T-cell (primary cell): Measurements from ENCODE around the gene C1orf159. TPM values are rescaled to one million over a fixed set of nuclear protein-coding genes. Genes with fewer than 3 reads are reported as not detected.

Experiments used
- ATAC-seq, 4 experiments: fragments of 200-7000 bp in 3 of 4; fragments of 150-1000 bp in 1 of 4; cut with Tn5 transposase; replicated peaks in 1 of 4; 1 replicate in 3 of 4; 2 replicates in 1 of 4; pipeline ENCODE4 v1.10.0; 2021; ENCODE audit warnings: moderate library complexity in 3 of 4, mild to moderate bottlenecking in 2 of 4, moderate number of reproducible peaks in 1 of 4
- CTCF ChIA-PET, 2 donors: fragments of 300-600 bp; sonication (Branson Sonifier 250); formaldehyde crosslinking; loops; one replicate each; lab custom pipeline; 2022; ENCODE audit warnings: antibody characterized with exemption in 2 of 2; lab: Charles Lee
- POLR2A ChIA-PET, 2 donors: fragments of 300-600 bp; sonication (Branson Sonifier 250); formaldehyde crosslinking; loops; one replicate each; lab custom pipeline; 2022; ENCODE audit warnings: antibody characterized with exemption in 2 of 2; lab: Charles Lee
- DNase-seq, 35 experiments: peaks; one replicate each; pipeline versions ENCODE4 v3.0.0 to v3.0.0-alpha.2; 2013 to 2023
- H3K27ac ChIP-seq: one replicate; pipeline ENCODE4 v1.5.1; 2013; ENCODE audit warnings: low read length
- H3K27me3 ChIP-seq, 2 experiments: replicated peaks in 1 of 2; 1 replicate in 1 of 2; 2 replicates in 1 of 2; pipeline versions ENCODE4 v1.6.1 to v1.7.0; 2013; ENCODE audit warnings: low read length in 1 of 2, mixed read lengths in 1 of 2; ENCODE audit not compliant: control insufficient read depth in 2 of 2, insufficient read depth in 2 of 2; ENCODE audit errors: extremely low read depth in 1 of 2
- H3K36me3 ChIP-seq, 2 donors: 1 replicate in 1 of 2; 2 replicates in 1 of 2; pipeline versions ENCODE4 v1.6.1 to v1.7.0; 2013; ENCODE audit warnings: low read length in 1 of 2; ENCODE audit not compliant: control insufficient read depth in 2 of 2, insufficient read depth in 1 of 2; ENCODE audit errors: extremely low read depth in 1 of 2
- H3K4me1 ChIP-seq, 2 experiments: 1 replicate in 1 of 2; 2 replicates in 1 of 2; pipeline versions ENCODE4 v1.6.1 to v1.7.0; 2013; ENCODE audit warnings: low read length in 2 of 2, mixed read lengths in 1 of 2; ENCODE audit not compliant: insufficient read depth in 2 of 2, control insufficient read depth in 1 of 2; ENCODE audit errors: extremely low read depth in 1 of 2
- H3K4me3 ChIP-seq, 2 donors: 1 replicate in 1 of 2; 2 replicates in 1 of 2; pipeline versions ENCODE4 v1.5.1 to v1.7.0; 2013; ENCODE audit warnings: mild to moderate bottlenecking in 2 of 2, low read length in 1 of 2, moderate library complexity in 1 of 2; ENCODE audit not compliant: control insufficient read depth in 1 of 2; ENCODE audit errors: extremely low read depth in 1 of 2
- H3K9me3 ChIP-seq: 2 replicates; pipeline ENCODE4 v1.7.0; 2013
- H3K27ac Mint-ChIP-seq, 2 donors: one replicate each; pipeline ENCODE4 v1.8.0; 2020 to 2021; ENCODE audit warnings: mild to moderate bottlenecking in 2 of 2, mixed read lengths in 2 of 2
- H3K27me3 Mint-ChIP-seq, 2 donors: one replicate each; pipeline ENCODE4 v1.8.0; 2021 to 2022; ENCODE audit warnings: mixed read lengths in 2 of 2
- H3K36me3 Mint-ChIP-seq: one replicate; pipeline ENCODE4 v1.8.0; 2021; ENCODE audit warnings: mixed read lengths
- H3K4me1 Mint-ChIP-seq, 3 donors: one replicate each; pipeline ENCODE4 v1.8.0; 2020 to 2022; ENCODE audit warnings: mixed read lengths in 3 of 3, mild to moderate bottlenecking in 1 of 3
- H3K4me3 Mint-ChIP-seq, 3 donors: one replicate each; pipeline ENCODE4 v1.8.0; 2020 to 2022; ENCODE audit warnings: mild to moderate bottlenecking in 3 of 3, mixed read lengths in 3 of 3, moderate library complexity in 3 of 3
- H3K9me3 Mint-ChIP-seq, 3 donors: one replicate each; pipeline ENCODE4 v1.8.0; 2020 to 2022; ENCODE audit warnings: mixed read lengths in 3 of 3
- WGBS: methylation state at CpG from one replicate; pipeline ENCODE4 v1.1.5; 2013; ENCODE audit warnings: missing lambda C conversion rate; ENCODE audit not compliant: insufficient coverage; 5-methylcytosine and 5-hydroxymethylcytosine counted together
- total RNA-seq, 35 experiments: library from RNA in 6 of 35; stranded (reverse) in 6 of 35; fragments of 120-200 nt in 1 of 35; gene quantifications; one replicate each; pipeline versions ENCODE4 v1.2.1 to v1.2.4 and lab custom pipeline; 2013 to 2026

Gene C1orf159
- total RNA-seq, 5 donors from 2014 or later (not counting 1 experiment from before 2014, with no cell fraction given) = 20.4 to 37.7 (median 22.5) TPM

GRCh38 chr1:1045129-1045528 is 70.8 kb downstream of the C1orf159 start:
- ATAC-seq = no peak
- H3K9me3 Mint-ChIP-seq = no peaks in the 10 kb centered on the region
- no peak overlapping the region for H3K27ac Mint-ChIP-seq

GRCh38 chr1:1044455-1045078 is 71.3 kb downstream of the C1orf159 start:
- H3K36me3 ChIP-seq = no peaks in the 10 kb centered on the region
- no peaks in the 10 kb centered on the region for H3K9me3 ChIP-seq
- no peak overlapping the region for H3K4me3 Mint-ChIP-seq
- H3K4me1 Mint-ChIP-seq = peaks cover 3 to 5% (median 3%) of the 10 kb centered on the region in 3 donors
- no peak overlapping the region for H3K27ac ChIP-seq
- DNase-seq (no peak), ATAC-seq (no peak)
- no peaks in the 10 kb centered on the region for H3K36me3 Mint-ChIP-seq
- no peaks in the 10 kb centered on the region for H3K9me3 Mint-ChIP-seq
- no peaks in the 10 kb centered on the region for H3K27me3 Mint-ChIP-seq
- H3K4me1 ChIP-seq = peaks cover 0 to 11% of the 10 kb centered on the region in 2 experiments
- POLR2A ChIA-PET = no interaction called here
- peaks cover 0 to 5% of the 10 kb centered on the region in 2 experiments for H3K27me3 ChIP-seq
- CTCF ChIA-PET = no interaction called here
- no peak overlapping the region for H3K4me3 ChIP-seq
- no peak overlapping the region for H3K27ac Mint-ChIP-seq
- WGBS = 88% methylated on average over 30 of the region's 34 CpGs

More at GRCh38 chr1:1045129-1045528, 70.8 kb downstream of the C1orf159 start:
- 94% methylated on average over 20 of the region's 23 CpGs for WGBS
- no peak overlapping the region for H3K4me3 ChIP-seq
- Mint-ChIP-seq H3K4me3 (no peak overlapping the region), H3K36me3 (no peaks in the 10 kb centered on the region), H3K27me3 (no peaks in the 10 kb centered on the region), H3K4me1 (peaks cover 0 to 1% (median 0%) of the 10 kb centered on the region in 3 donors)
- no peaks in the 10 kb centered on the region for H3K9me3 ChIP-seq
- H3K27me3 ChIP-seq = no peaks in the 10 kb centered on the region
- H3K36me3 ChIP-seq = no peaks in the 10 kb centered on the region
- POLR2A ChIA-PET = no interaction called here
- peaks cover 0 to 5% of the 10 kb centered on the region in 2 experiments for H3K4me1 ChIP-seq
- no peak for DNase-seq
- CTCF ChIA-PET = no interaction called here
- H3K27ac ChIP-seq = no peak overlapping the region

GRCh38 chr1:1043921-1044320 is 72.0 kb downstream of the C1orf159 start:
- DNase-seq (no peak), ATAC-seq (no peak)
- Mint-ChIP-seq H3K27me3 (no peaks in the 10 kb centered on the region), H3K4me1 (peaks cover 8 to 11% (median 10%) of the 10 kb centered on the region in 3 donors), H3K27ac (no peak overlapping the region), H3K4me3 (no peak overlapping the region), H3K36me3 (no peaks in the 10 kb centered on the region), H3K9me3 (no peaks in the 10 kb centered on the region)
- H3K36me3 ChIP-seq = no peaks in the 10 kb centered on the region
- ChIA-PET POLR2A (no interaction called here), CTCF (no interaction called here)
- peaks cover 0 to 17% of the 10 kb centered on the region in 2 experiments for H3K4me1 ChIP-seq
- no peak overlapping the region for H3K4me3 ChIP-seq
- 96% methylated on average over 32 of the region's 33 CpGs for WGBS
- peaks cover 0 to 12% of the 10 kb centered on the region in 2 experiments for H3K27me3 ChIP-seq
- H3K9me3 ChIP-seq = no peaks in the 10 kb centered on the region
- no peak overlapping the region for H3K27ac ChIP-seq

- Histone ChIP-seq H3K9me3 (no peaks in the 10 kb centered on the region), H3K36me3 (no peaks in the 10 kb centered on the region), H3K4me3 (no peak overlapping the region), H3K4me1 (peaks cover 0 to 21% of the 10 kb centered on the region in 2 experiments), H3K27me3 (peaks cover 0 to 17% of the 10 kb centered on the region in 2 experiments), H3K27ac (no peak overlapping the region)
- 93% methylated on average over 19 of the region's 27 CpGs for WGBS
- no peak for DNase-seq
- Mint-ChIP-seq H3K4me3 (no peak overlapping the region), H3K27me3 (peaks cover 4 to 5% of the 10 kb centered on the region in 2 donors), H3K9me3 (no peaks in the 10 kb centered on the region), H3K36me3 (no peaks in the 10 kb centered on the region), H3K4me1 (peaks cover 11 to 16% (median 15%) of the 10 kb centered on the region in 3 donors), H3K27ac (no peak overlapping the region)
- ChIA-PET POLR2A (no interaction called here), CTCF (no interaction called here)
- ATAC-seq = no peak
Observed at GRCh38 chr1:1043411-1043810, 72.5 kb downstream of the C1orf159 start.

GRCh38 chr1:1042835-1043234 is 73.1 kb downstream of the C1orf159 start:
- peaks cover 6 to 7% of the 10 kb centered on the region in 2 donors for H3K27me3 Mint-ChIP-seq
- Histone ChIP-seq H3K4me3 (no peak overlapping the region), H3K4me1 (peaks cover 0 to 21% of the 10 kb centered on the region in 2 experiments), H3K27me3 (peaks cover 0 to 23% of the 10 kb centered on the region in 2 experiments), H3K9me3 (no peaks in the 10 kb centered on the region), H3K27ac (no peak overlapping the region), H3K36me3 (no peaks in the 10 kb centered on the region)
- peak in 1 of 35 experiments; percentile 37 for DNase-seq
- no peak overlapping the region for H3K27ac Mint-ChIP-seq
- 83% methylated on average over 10 of the region's 10 CpGs for WGBS
- no peaks in the 10 kb centered on the region for H3K36me3 Mint-ChIP-seq
- ChIA-PET CTCF (no interaction called here), POLR2A (no interaction called here)
- H3K9me3 Mint-ChIP-seq = no peaks in the 10 kb centered on the region
- H3K4me3 Mint-ChIP-seq = peak overlapping the region in 1 of 3 donors; percentile 22
- no peak for ATAC-seq
- peaks cover 11 to 18% (median 16%) of the 10 kb centered on the region in 3 donors for H3K4me1 Mint-ChIP-seq

- no peak overlapping the region for H3K4me3 ChIP-seq
- Mint-ChIP-seq H3K36me3 (no peaks in the 10 kb centered on the region), H3K9me3 (no peaks in the 10 kb centered on the region), H3K27me3 (peaks cover 6 to 12% of the 10 kb centered on the region in 2 donors), H3K27ac (no peak overlapping the region), H3K4me1 (peaks cover 11 to 20% (median 16%) of the 10 kb centered on the region in 3 donors), H3K4me3 (peak overlapping the region in 1 of 3 donors; percentile 28)
- ChIA-PET POLR2A (no interaction called here), CTCF (no interaction called here)
- peak in 1 of 35 experiments; percentile 34 for DNase-seq
- no peaks in the 10 kb centered on the region for H3K9me3 ChIP-seq
- no peak for ATAC-seq
- peaks cover 0 to 21% of the 10 kb centered on the region in 2 experiments for H3K4me1 ChIP-seq
- peaks cover 0 to 32% of the 10 kb centered on the region in 2 experiments for H3K27me3 ChIP-seq
- 92% methylated on average over 17 of the region's 25 CpGs for WGBS
- no peaks in the 10 kb centered on the region for H3K36me3 ChIP-seq
- H3K27ac ChIP-seq = no peak overlapping the region
Observed at GRCh38 chr1:1041873-1042272, 74.0 kb downstream of the C1orf159 start.
